MM.1S (cell line): ENCODE measurements around the gene SPATS2.

ENCODE experiments used
- DNase-seq: peaks from one replicate; pipeline ENCODE4 v3.0.0-alpha.2; 2015
- H2AFZ ChIP-seq: fragments of 300-600 bp; sonication (generic); 2 replicates; pipeline ENCODE4 v1.6.0; 2016; ENCODE audit warnings: antibody characterized with exemption, low read length
- H3F3A ChIP-seq: fragments of 300-600 bp; sonication (generic); 2 replicates; pipeline ENCODE4 v1.6.1; 2016; ENCODE audit warnings: mild to moderate bottlenecking, antibody characterized with exemption, low read length, moderate library complexity, mixed read lengths; ENCODE audit not compliant: insufficient read depth
- H3K27ac ChIP-seq: fragments of 300-600 bp; sonication (generic); 2 replicates; pipeline ENCODE4 v1.5.1; 2016; ENCODE audit warnings: mild to moderate bottlenecking, low read length
- H3K27me3 ChIP-seq: fragments of 300-600 bp; sonication (generic); replicated peaks from 2 replicates; pipeline ENCODE4 v1.6.0; 2016; ENCODE audit warnings: low read length; ENCODE audit not compliant: insufficient read depth
- H3K36me3 ChIP-seq: fragments of 300-600 bp; sonication (generic); replicated peaks from 2 replicates; pipeline ENCODE4 v1.6.1; 2016; ENCODE audit warnings: mild to moderate bottlenecking, low read length, mixed read lengths; ENCODE audit not compliant: insufficient read depth
- H3K4me1 ChIP-seq: fragments of 300-600 bp; sonication (generic); 2 replicates; pipeline ENCODE4 v1.6.1; 2016; ENCODE audit warnings: low read length, mixed read lengths
- H3K4me2 ChIP-seq: fragments of 300-600 bp; sonication (generic); 2 replicates; pipeline ENCODE4 v1.6.0; 2016; ENCODE audit warnings: low read depth, low read length
- H3K4me3 ChIP-seq: fragments of 300-600 bp; sonication (generic); 2 replicates; pipeline ENCODE4 v1.5.1; 2016; ENCODE audit warnings: low read length, mixed read lengths
- H3K79me2 ChIP-seq: fragments of 300-600 bp; sonication (generic); 2 replicates; pipeline ENCODE4 v1.6.1; 2016; ENCODE audit warnings: mixed run types, low read length, mixed read lengths
- H3K9ac ChIP-seq: fragments of 300-600 bp; sonication (generic); 2 replicates; pipeline ENCODE4 v1.6.1; 2016; ENCODE audit warnings: low read length, mixed read lengths
- H3K9me2 ChIP-seq: fragments of 300-600 bp; sonication (generic); replicated peaks from 2 replicates; pipeline ENCODE4 v1.6.1; 2016; ENCODE audit warnings: mild to moderate bottlenecking, low read length, mixed read lengths; ENCODE audit not compliant: insufficient read depth
- H3K9me3 ChIP-seq: fragments of 300-600 bp; sonication (generic); replicated peaks from 2 replicates; pipeline ENCODE4 v1.6.1; 2016; ENCODE audit warnings: mild to moderate bottlenecking, low read length, mixed read lengths; ENCODE audit not compliant: insufficient read depth
- H4K20me1 ChIP-seq: fragments of 300-600 bp; sonication (generic); 2 replicates; pipeline ENCODE4 v1.6.1; 2016; ENCODE audit warnings: mild to moderate bottlenecking, low read length, moderate library complexity, mixed read lengths; ENCODE audit not compliant: insufficient read depth
- EZH2 ChIP-seq: fragments of 300-600 bp; sonication (generic); optimal IDR thresholded peaks from 2 replicates; pipeline ENCODE3; 2017; ENCODE audit warnings: low read depth, mild to moderate bottlenecking, antibody characterized with exemption, low read length, mixed read lengths
- EZH2phosphoT487 ChIP-seq: fragments of 300-600 bp; sonication (generic); IDR thresholded peaks from 2 replicates; pipeline ENCODE4 v1.6.1; 2018; ENCODE audit warnings: antibody characterized with exemption, low read length
- TF ChIP-seq, protein P1 (sequence below): fragments of 300-600 bp; sonication (generic); IDR thresholded peaks from 2 replicates; pipeline ENCODE4 v1.5.1; 2016; ENCODE audit warnings: antibody characterized with exemption, low read length, mixed read lengths

The SPATS2 gene

DNA sequence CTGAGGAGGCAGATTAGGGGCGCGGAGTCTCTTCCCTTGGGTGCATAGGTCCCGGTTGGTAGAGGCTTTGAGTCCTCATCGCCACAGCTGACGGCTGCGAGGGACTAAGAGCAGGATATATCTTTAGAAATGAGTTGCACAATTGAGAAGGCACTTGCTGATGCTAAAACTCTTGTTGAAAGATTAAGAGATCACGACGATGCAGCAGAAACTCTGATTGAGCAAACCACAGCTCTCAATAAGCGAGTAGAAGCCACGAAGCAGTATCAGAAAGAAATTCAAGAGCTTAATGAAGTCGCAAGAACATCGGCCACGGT, 22.1 kb downstream of the SPATS2 start:
- Histone ChIP-seq H3K4me3 (no peak overlapping the region), H3F3A (0 out of 2 replicates have a peak, but pooled peaks cover 6% of the 10 kb centered on the region), H3K36me3 (peaks cover 5% of the 10 kb centered on the region), H3K27me3 (no peaks in the 10 kb centered on the region), H3K27ac (no peak overlapping the region), H3K79me2 (peaks cover 98% of the 10 kb centered on the region), H3K9ac (no peak overlapping the region), H3K4me1 (no peaks in the 10 kb centered on the region), H3K4me2 (no peak overlapping the region), H2AFZ (no peak overlapping the region), H3K9me2 (no peaks in the 10 kb centered on the region), H3K9me3 (no peaks in the 10 kb centered on the region), H4K20me1 (peaks cover 39% of the 10 kb centered on the region)
- TF ChIP-seq, protein P1, sequence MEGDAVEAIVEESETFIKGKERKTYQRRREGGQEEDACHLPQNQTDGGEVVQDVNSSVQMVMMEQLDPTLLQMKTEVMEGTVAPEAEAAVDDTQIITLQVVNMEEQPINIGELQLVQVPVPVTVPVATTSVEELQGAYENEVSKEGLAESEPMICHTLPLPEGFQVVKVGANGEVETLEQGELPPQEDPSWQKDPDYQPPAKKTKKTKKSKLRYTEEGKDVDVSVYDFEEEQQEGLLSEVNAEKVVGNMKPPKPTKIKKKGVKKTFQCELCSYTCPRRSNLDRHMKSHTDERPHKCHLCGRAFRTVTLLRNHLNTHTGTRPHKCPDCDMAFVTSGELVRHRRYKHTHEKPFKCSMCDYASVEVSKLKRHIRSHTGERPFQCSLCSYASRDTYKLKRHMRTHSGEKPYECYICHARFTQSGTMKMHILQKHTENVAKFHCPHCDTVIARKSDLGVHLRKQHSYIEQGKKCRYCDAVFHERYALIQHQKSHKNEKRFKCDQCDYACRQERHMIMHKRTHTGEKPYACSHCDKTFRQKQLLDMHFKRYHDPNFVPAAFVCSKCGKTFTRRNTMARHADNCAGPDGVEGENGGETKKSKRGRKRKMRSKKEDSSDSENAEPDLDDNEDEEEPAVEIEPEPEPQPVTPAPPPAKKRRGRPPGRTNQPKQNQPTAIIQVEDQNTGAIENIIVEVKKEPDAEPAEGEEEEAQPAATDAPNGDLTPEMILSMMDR: no peak
- TF ChIP-seq EZH2phosphoT487 (no peak), EZH2 (no peak)
- DNase-seq: no peak

DNA sequence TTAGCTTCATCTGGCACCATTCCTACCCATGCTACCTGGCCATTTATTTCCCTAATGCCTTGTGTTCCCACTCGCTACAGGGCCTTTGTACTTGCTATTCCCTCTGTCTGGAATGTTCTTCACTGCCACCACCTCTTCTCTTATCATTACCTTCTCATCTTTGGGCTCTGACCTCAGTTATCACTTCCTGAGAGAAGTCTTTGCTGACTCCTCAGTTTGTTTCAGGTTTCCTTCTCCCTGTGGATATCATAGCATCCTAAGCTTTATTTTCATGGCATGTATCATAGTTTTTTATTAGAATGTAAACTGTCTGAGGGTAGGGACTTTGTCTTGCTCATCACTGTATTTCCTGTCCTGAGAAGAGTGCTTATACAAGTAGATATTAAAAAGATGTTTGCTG, 29.7 kb downstream of the SPATS2 start:
- no peak overlapping the region for H3K9ac ChIP-seq
- no peak overlapping the region for H2AFZ ChIP-seq
- H3K36me3 ChIP-seq: no peaks in the 10 kb centered on the region
- no peak overlapping the region for H3K27ac ChIP-seq
- no peak overlapping the region for H3K4me3 ChIP-seq
- H3K9me3 ChIP-seq: no peaks in the 10 kb centered on the region
- H3K27me3 ChIP-seq: no peaks in the 10 kb centered on the region
- peaks cover 30% of the 10 kb centered on the region for H4K20me1 ChIP-seq
- TF ChIP-seq, protein P1: no peak
- TF ChIP-seq EZH2phosphoT487 (no peak), EZH2 (no peak)
- H3K4me1 ChIP-seq: no peaks in the 10 kb centered on the region
- H3F3A ChIP-seq: no peaks in the 10 kb centered on the region
- no peak for DNase-seq
- no peaks in the 10 kb centered on the region for H3K9me2 ChIP-seq
- H3K79me2 ChIP-seq: peaks cover 99% of the 10 kb centered on the region
- H3K4me2 ChIP-seq: no peak overlapping the region

DNA sequence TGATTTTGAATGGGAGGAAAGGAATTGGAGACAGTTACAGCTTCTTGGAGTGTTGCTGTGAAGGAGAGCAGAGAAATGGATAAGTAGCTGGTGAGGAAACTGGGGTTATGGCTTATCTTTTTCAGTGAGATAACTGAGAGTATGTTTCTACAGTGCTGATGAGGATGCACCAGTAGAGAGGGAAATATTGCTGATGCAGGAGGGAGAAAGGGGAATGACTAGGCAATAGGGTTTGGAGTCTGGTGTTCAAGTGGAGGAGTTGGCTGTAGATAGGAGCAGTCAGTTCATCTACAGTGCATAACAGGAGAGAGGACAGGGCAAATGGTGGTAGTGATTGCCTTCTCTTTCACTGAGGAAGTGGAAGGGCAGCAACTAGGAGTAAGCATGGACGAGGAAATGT, 33.0 kb downstream of the SPATS2 start:
- no peaks in the 10 kb centered on the region for H3K9me3 ChIP-seq
- peaks cover 40% of the 10 kb centered on the region for H4K20me1 ChIP-seq
- H3K4me2 ChIP-seq: no peak overlapping the region
- H3K9me2 ChIP-seq: no peaks in the 10 kb centered on the region
- H3K27me3 ChIP-seq: no peaks in the 10 kb centered on the region
- no peak overlapping the region for H3K27ac ChIP-seq
- no peak overlapping the region for H2AFZ ChIP-seq
- no peaks in the 10 kb centered on the region for H3K36me3 ChIP-seq
- H3F3A ChIP-seq: no peaks in the 10 kb centered on the region
- no peak overlapping the region for H3K4me3 ChIP-seq
- DNase-seq: no peak
- TF ChIP-seq, protein P1: no peak
- TF ChIP-seq EZH2: no peak
- no peak for TF ChIP-seq EZH2phosphoT487
- peaks cover 100% of the 10 kb centered on the region for H3K79me2 ChIP-seq
- H3K4me1 ChIP-seq: no peaks in the 10 kb centered on the region
- H3K9ac ChIP-seq: no peak overlapping the region
